GM23338 (cell line): Measurements from ENCODE around the gene INPP4B. TPM values are rescaled to one million over a fixed set of nuclear protein-coding genes. Genes with fewer than 3 reads are reported as not detected.

Source experiments
- ATAC-seq: fragments of 200-7000 bp; cut with Tn5 transposase; 3 replicates; pipeline ENCODE4 v1.9.1; 2020
- DNase-seq: peaks from one replicate; pipeline ENCODE4 v3.0.0-alpha.2; 2015; ENCODE audit warnings: low spot score
- H2AFZ ChIP-seq: fragments of 200-600 bp; sonication (generic); 2 replicates; pipeline ENCODE4 v1.8.0; 2016; ENCODE audit warnings: antibody characterized with exemption, mild to moderate bottlenecking, moderate library complexity
- H3F3A ChIP-seq: fragments of 200-600 bp; sonication (generic); replicated peaks from 2 replicates; pipeline ENCODE4 v1.8.0; 2017; ENCODE audit warnings: antibody characterized with exemption, mixed run types, low read depth
- H3K27ac ChIP-seq: fragments of 200-600 bp; sonication (generic); 2 replicates; pipeline ENCODE4 v1.6.1; 2016; ENCODE audit warnings: low read depth
- H3K27me3 ChIP-seq: fragments of 200-600 bp; sonication (generic); 2 replicates; pipeline ENCODE4 v1.8.0; 2016; ENCODE audit warnings: mild to moderate bottlenecking, mixed run types, moderate library complexity; ENCODE audit not compliant: insufficient read depth
- H3K36me3 ChIP-seq: fragments of 200-600 bp; sonication (generic); 2 replicates; pipeline ENCODE4 v1.8.0; 2016; ENCODE audit warnings: mild to moderate bottlenecking; ENCODE audit not compliant: insufficient read depth
- H3K4me1 ChIP-seq: fragments of 200-600 bp; sonication (generic); 2 replicates; pipeline ENCODE4 v1.8.0; 2016; ENCODE audit warnings: mild to moderate bottlenecking, moderate library complexity; ENCODE audit not compliant: insufficient read depth
- H3K4me2 ChIP-seq: fragments of 200-600 bp; sonication (generic); 2 replicates; pipeline ENCODE4 v1.7.1; 2017; ENCODE audit warnings: mixed run types
- H3K4me3 ChIP-seq: fragments of 200-600 bp; sonication (generic); 2 replicates; pipeline ENCODE4 v1.6.1; 2016; ENCODE audit warnings: mixed run types
- H3K79me2 ChIP-seq: fragments of 200-600 bp; sonication (generic); replicated peaks from 2 replicates; pipeline ENCODE4 v1.8.0; 2017; ENCODE audit warnings: mild to moderate bottlenecking; ENCODE audit not compliant: insufficient read depth
- H3K9me2 ChIP-seq: fragments of 200-600 bp; sonication (generic); 2 replicates; pipeline ENCODE4 v1.8.0; 2017; ENCODE audit not compliant: insufficient read depth
- H4K20me1 ChIP-seq: fragments of 200-600 bp; sonication (generic); replicated peaks from 2 replicates; pipeline ENCODE4 v1.8.0; 2017; ENCODE audit warnings: mild to moderate bottlenecking; ENCODE audit not compliant: insufficient read depth
- H3K27ac Mint-ChIP-seq: 2 replicates; pipeline ENCODE4 v1.8.0; 2020; ENCODE audit warnings: inconsistent platforms, mild to moderate bottlenecking, moderate library complexity, mixed read lengths
- H3K27me3 Mint-ChIP-seq: 3 replicates; pipeline ENCODE4 v1.8.0; 2022; ENCODE audit warnings: low read depth, mild to moderate bottlenecking, moderate library complexity, mixed read lengths, inconsistent platforms; ENCODE audit not compliant: insufficient read depth, poor library complexity
- H3K36me3 Mint-ChIP-seq: 3 replicates; pipeline ENCODE4 v1.8.0; 2021; ENCODE audit warnings: low read depth, mild to moderate bottlenecking, inconsistent platforms, moderate library complexity, mixed read lengths
- H3K4me1 Mint-ChIP-seq: 3 replicates; pipeline ENCODE4 v1.8.0; 2020; ENCODE audit warnings: mild to moderate bottlenecking, inconsistent platforms, mixed read lengths
- H3K4me3 Mint-ChIP-seq: 3 replicates; pipeline ENCODE4 v1.8.0; 2021; ENCODE audit warnings: moderate library complexity, mild to moderate bottlenecking, inconsistent platforms, mixed read lengths
- H3K9me3 Mint-ChIP-seq: 3 replicates; pipeline ENCODE4 v1.8.0; 2020; ENCODE audit warnings: moderate library complexity, mild to moderate bottlenecking, inconsistent platforms, mixed read lengths
- CREB1 ChIP-seq: fragments of 250-450 bp; sonication (Bioruptor Pico); IDR thresholded peaks from 2 replicates; pipeline ENCODE4 v1.5.0; 2020; ENCODE audit warnings: low read depth, mild to moderate bottlenecking, moderate library complexity
- CTCF ChIP-seq, 2 experiments: fragments of 200-600 bp in 1 of 2; sonication (generic) in 1 of 2; conservative IDR thresholded peaks; 2 replicates each; pipeline versions ENCODE4 v1.5.1 to v1.6.1; 2016 to 2017; ENCODE audit warnings: antibody characterized with exemption in 2 of 2, low read depth in 2 of 2, mild to moderate bottlenecking in 2 of 2, moderate library complexity in 1 of 2
- JUNB ChIP-seq: IDR thresholded peaks from one replicate; pipeline ENCODE4 v1.6.1; 2016; ENCODE audit warnings: antibody characterized with exemption; ENCODE audit not compliant: unreplicated experiment
- NANOG ChIP-seq: IDR thresholded peaks from 2 replicates; pipeline ENCODE4 v1.6.1; 2016; ENCODE audit warnings: antibody characterized with exemption, borderline replicate concordance
- POLR2AphosphoS5 ChIP-seq: IDR thresholded peaks from 2 replicates; pipeline ENCODE4 v1.6.1; 2016; ENCODE audit warnings: antibody characterized with exemption, low read depth
- REST ChIP-seq: IDR thresholded peaks from one replicate; pipeline ENCODE4 v1.6.1; 2018; ENCODE audit warnings: antibody characterized with exemption; ENCODE audit not compliant: unreplicated experiment
- STAT1 ChIP-seq: IDR thresholded peaks from one replicate; pipeline ENCODE4 v1.6.1; 2016; ENCODE audit warnings: antibody characterized with exemption; ENCODE audit not compliant: unreplicated experiment
- ZNF114 ChIP-seq: fragments of 250-450 bp; sonication (Bioruptor Pico); IDR thresholded peaks from 2 replicates; pipeline ENCODE4 v1.5.0; 2020; ENCODE audit warnings: mild to moderate bottlenecking, moderate library complexity
- polyA plus RNA-seq: library from polyadenylated mRNA; unstranded; fragments of >200 nt; fragmentation: Nextera tagmentation; extraction: Ambion mirVana; gene quantifications from 2 replicates; pipeline ENCODE4 v1.2.1, GENCODE V29; 2016
- total RNA-seq: library from RNA; depleted of rRNA; stranded (reverse); fragments of >200 nt; shearing (Covaris generic); gene quantifications from 2 replicates; pipeline ENCODE4 v1.2.3, GENCODE V29; 2014

INPP4B gene
- total and polyA plus RNA-seq, 2 experiments from 2014 or later: 0.11 to 0.14 TPM

- no peaks in the 10 kb centered on the region for H3K9me2 ChIP-seq
- no peaks in the 10 kb centered on the region for H3K36me3 Mint-ChIP-seq
- no peak overlapping the region for H3K27ac ChIP-seq
- H3K4me3 ChIP-seq: no peak overlapping the region
- H3K27me3 Mint-ChIP-seq: peaks cover 4% of the 10 kb centered on the region
- no peaks in the 10 kb centered on the region for H3K4me1 ChIP-seq
- H3K27ac Mint-ChIP-seq: no peak overlapping the region
- H3K4me2 ChIP-seq: no peak overlapping the region
- no peak for ATAC-seq
- H3F3A ChIP-seq: no peaks in the 10 kb centered on the region
- H3K27me3 ChIP-seq: no peaks in the 10 kb centered on the region
- H3K36me3 ChIP-seq: no peaks in the 10 kb centered on the region
- H4K20me1 ChIP-seq: no peaks in the 10 kb centered on the region
- H3K79me2 ChIP-seq: no peaks in the 10 kb centered on the region
- DNase-seq: no peak
- H3K4me1 Mint-ChIP-seq: peaks cover 8% of the 10 kb centered on the region; the same call in 2 of the 3 replicates
- H3K9me3 Mint-ChIP-seq: no peaks in the 10 kb centered on the region
- H2AFZ ChIP-seq: no peak overlapping the region
- TF ChIP-seq POLR2AphosphoS5: no peak
- TF ChIP-seq NANOG: no peak
- no peak for TF ChIP-seq CTCF (conservative IDR thresholded peaks at IDR 0.05; ENCODE audit: low read depth in 2 of 2)
- no peak overlapping the region for H3K4me3 Mint-ChIP-seq
Measured at GRCh38 chr4:142690406-142691163, 155.5 kb downstream of the INPP4B start.

- Histone ChIP-seq H3K4me3 (no peak overlapping the region), H3K27me3 (no peaks in the 10 kb centered on the region), H3K27ac (no peak overlapping the region), H4K20me1 (no peaks in the 10 kb centered on the region), H3K4me1 (no peaks in the 10 kb centered on the region), H2AFZ (no peak overlapping the region), H3K36me3 (no peaks in the 10 kb centered on the region), H3K9me2 (no peaks in the 10 kb centered on the region), H3K4me2 (no peak overlapping the region), H3F3A (no peaks in the 10 kb centered on the region), H3K79me2 (no peaks in the 10 kb centered on the region)
- no peak for DNase-seq
- Mint-ChIP-seq H3K27ac (no peak overlapping the region), H3K4me3 (no peak overlapping the region), H3K4me1 (peaks cover 8% of the 10 kb centered on the region; the same call in 2 of the 3 replicates), H3K27me3 (peaks cover 4% of the 10 kb centered on the region), H3K36me3 (no peaks in the 10 kb centered on the region), H3K9me3 (no peaks in the 10 kb centered on the region)
- no peak for ATAC-seq
- TF ChIP-seq CREB1 (CRISPR knock-in tag): no peak
- no peak for TF ChIP-seq STAT1
- no peak for TF ChIP-seq JUNB
- no peak for TF ChIP-seq REST
- no peak for TF ChIP-seq ZNF114 (CRISPR knock-in tag)
- no peak for TF ChIP-seq NANOG
- no peak for TF ChIP-seq POLR2AphosphoS5
Measured at GRCh38 chr4:142687547-142688275, 158.4 kb downstream of the INPP4B start.
